Measurements from ENCODE around the gene TNS3.
"Not testable (repeated sequence)": the region's sequence is repeated elsewhere in the genome, so short reads cannot be mapped to it uniquely, and the experiment has no call there.

Gene TNS3

GRCh38 chr7:47591089-47591654 lies 9.3 kb upstream of the TNS3 start:
- Mint-ChIP-seq H3K36me3 (no peaks in the 10 kb centered on the region), H3K4me1 (no peaks in the 10 kb centered on the region), H3K27ac (no peak overlapping the region), H3K9me3 (no peaks in the 10 kb centered on the region), H3K27me3 (no peaks in the 10 kb centered on the region), H3K4me3 (no peak overlapping the region)

GRCh38 chr7:47590215-47590614 lies 8.3 kb upstream of the TNS3 start:
- not testable (repeated sequence) for H3K27ac Mint-ChIP-seq, H3K36me3 Mint-ChIP-seq, H3K4me3 Mint-ChIP-seq, H3K27me3 Mint-ChIP-seq, H3K9me3 Mint-ChIP-seq, H3K4me1 Mint-ChIP-seq

GRCh38 chr7:47588704-47589225 lies 6.9 kb upstream of the TNS3 start:
- Mint-ChIP-seq H3K4me1 (no peaks in the 10 kb centered on the region), H3K9me3 (no peaks in the 10 kb centered on the region), H3K27me3 (no peaks in the 10 kb centered on the region), H3K4me3 (no peak overlapping the region), H3K36me3 (no peaks in the 10 kb centered on the region), H3K27ac (no peak overlapping the region)

- Mint-ChIP-seq H3K36me3 (no peaks in the 10 kb centered on the region), H3K27ac (no peak overlapping the region), H3K4me1 (no peaks in the 10 kb centered on the region), H3K27me3 (peaks cover 2% of the 10 kb centered on the region), H3K9me3 (no peaks in the 10 kb centered on the region), H3K4me3 (no peak overlapping the region)
Observed at GRCh38 chr7:47587976-47588375, 6.1 kb upstream of the TNS3 start.

- H3K9me3 Mint-ChIP-seq, result no peaks in the 10 kb centered on the region
- H3K4me3 Mint-ChIP-seq, result no peak overlapping the region
- H3K36me3 Mint-ChIP-seq, result no peaks in the 10 kb centered on the region
- H3K4me1 Mint-ChIP-seq, result no peaks in the 10 kb centered on the region
- peaks cover 9% of the 10 kb centered on the region for H3K27me3 Mint-ChIP-seq
- H3K27ac Mint-ChIP-seq, result no peak overlapping the region
Observed at GRCh38 chr7:47587351-47587750, 5.4 kb upstream of the TNS3 start.

GRCh38 chr7:47586925-47587324 lies 5.0 kb upstream of the TNS3 start:
- Mint-ChIP-seq H3K4me3 (no peak overlapping the region), H3K4me1 (no peaks in the 10 kb centered on the region), H3K36me3 (no peaks in the 10 kb centered on the region), H3K27me3 (peaks cover 11% of the 10 kb centered on the region), H3K9me3 (no peaks in the 10 kb centered on the region), H3K27ac (no peak overlapping the region)

GRCh38 chr7:47586161-47586670 lies 4.3 kb upstream of the TNS3 start:
- H3K4me1 Mint-ChIP-seq, H3K9me3 Mint-ChIP-seq, H3K36me3 Mint-ChIP-seq, H3K27ac Mint-ChIP-seq, H3K4me3 Mint-ChIP-seq: not testable (repeated sequence)
- H3K27me3 Mint-ChIP-seq, result peaks cover 11% of the 10 kb centered on the region

- Mint-ChIP-seq H3K27me3 (peaks cover 17% of the 10 kb centered on the region), H3K4me1 (no peaks in the 10 kb centered on the region), H3K27ac (no peak overlapping the region), H3K36me3 (no peaks in the 10 kb centered on the region), H3K9me3 (no peaks in the 10 kb centered on the region), H3K4me3 (no peak overlapping the region)
Observed at GRCh38 chr7:47584536-47584895, 2.6 kb upstream of the TNS3 start.

- Mint-ChIP-seq H3K9me3 (no peaks in the 10 kb centered on the region), H3K4me3 (no peak overlapping the region), H3K27me3 (peaks cover 17% of the 10 kb centered on the region), H3K36me3 (no peaks in the 10 kb centered on the region), H3K4me1 (no peaks in the 10 kb centered on the region), H3K27ac (no peak overlapping the region)
Observed at GRCh38 chr7:47583739-47584535, 2.0 kb upstream of the TNS3 start.

GRCh38 chr7:47582764-47583738 lies 1.1 kb upstream of the TNS3 start:
- no peaks in the 10 kb centered on the region for H3K36me3 Mint-ChIP-seq
- no peak overlapping the region for H3K4me3 Mint-ChIP-seq
- H3K4me1 Mint-ChIP-seq, result no peaks in the 10 kb centered on the region
- peaks cover 17% of the 10 kb centered on the region for H3K27me3 Mint-ChIP-seq
- no peak overlapping the region for H3K27ac Mint-ChIP-seq
- H3K9me3 Mint-ChIP-seq, result no peaks in the 10 kb centered on the region

GRCh38 chr7:47581438-47581803 lies 490 bp downstream of the TNS3 start:
- H3K4me3 Mint-ChIP-seq, result no peak overlapping the region
- peaks cover 17% of the 10 kb centered on the region for H3K27me3 Mint-ChIP-seq
- no peaks in the 10 kb centered on the region for H3K36me3 Mint-ChIP-seq
- H3K27ac Mint-ChIP-seq, result no peak overlapping the region
- H3K9me3 Mint-ChIP-seq, result no peaks in the 10 kb centered on the region
- no peaks in the 10 kb centered on the region for H3K4me1 Mint-ChIP-seq

- Mint-ChIP-seq H3K36me3 (no peaks in the 10 kb centered on the region), H3K27ac (no peak overlapping the region), H3K27me3 (peaks cover 17% of the 10 kb centered on the region), H3K4me3 (no peak overlapping the region), H3K9me3 (no peaks in the 10 kb centered on the region), H3K4me1 (no peaks in the 10 kb centered on the region)
Observed at GRCh38 chr7:47580811-47581331, 1.0 kb downstream of the TNS3 start.

- Mint-ChIP-seq H3K4me3 (no peak overlapping the region), H3K9me3 (no peaks in the 10 kb centered on the region), H3K27ac (no peak overlapping the region), H3K27me3 (peaks cover 17% of the 10 kb centered on the region), H3K36me3 (no peaks in the 10 kb centered on the region), H3K4me1 (no peaks in the 10 kb centered on the region)
Observed at GRCh38 chr7:47580175-47580706, 1.7 kb downstream of the TNS3 start.

- H3K9me3 Mint-ChIP-seq, result no peaks in the 10 kb centered on the region
- no peak overlapping the region for H3K27ac Mint-ChIP-seq
- H3K4me1 Mint-ChIP-seq, result no peaks in the 10 kb centered on the region
- no peaks in the 10 kb centered on the region for H3K36me3 Mint-ChIP-seq
- H3K27me3 Mint-ChIP-seq, result peaks cover 17% of the 10 kb centered on the region
- no peak overlapping the region for H3K4me3 Mint-ChIP-seq
Observed at GRCh38 chr7:47579458-47579857, 2.5 kb downstream of the TNS3 start.

- Mint-ChIP-seq H3K36me3 (no peaks in the 10 kb centered on the region), H3K4me1 (no peaks in the 10 kb centered on the region), H3K4me3 (no peak overlapping the region), H3K9me3 (no peaks in the 10 kb centered on the region), H3K27me3 (peaks cover 17% of the 10 kb centered on the region), H3K27ac (no peak overlapping the region)
Observed at GRCh38 chr7:47578579-47579270, 3.2 kb downstream of the TNS3 start.

Measured in activated naive CD4-positive, alpha-beta T cell treated with anti-CD3 and anti-CD28 coated beads, Interleukin-2, amount 50 U/mL, for 24 hours (primary cell).